A673 (cell line): ENCODE results near the gene GZMM. TPM values are rescaled to one million over a fixed set of nuclear protein-coding genes. Genes with fewer than 3 reads are reported as not detected.

Experiments
- BruUV-seq: library from RNA; stranded (reverse); fragments of 400-500 nt; replicated peaks from 2 replicates; lab custom pipeline; 2021; lab: Mats Ljungman, UMichigan
- CTCF ChIA-PET: fragments of 300-600 bp; sonication (Branson Sonifier 250); formaldehyde crosslinking; loops from one replicate; lab custom pipeline; 2022; ENCODE audit warnings: antibody characterized with exemption; lab: Charles Lee
- POLR2A ChIA-PET: fragments of 300-600 bp; sonication (Branson Sonifier 250); formaldehyde crosslinking; loops from one replicate; lab custom pipeline; 2022; ENCODE audit warnings: antibody characterized with exemption; ENCODE audit not compliant: low non-redundant PET; lab: Charles Lee
- DNase-seq: peaks from one replicate; pipeline ENCODE4 v3.0.0-alpha.2; 2015; ENCODE audit warnings: low spot score
- H3K27ac ChIP-seq: fragments of 200-600 bp; sonication (generic); 2 replicates; pipeline ENCODE4 v1.5.1; 2016; ENCODE audit warnings: mixed run types, low read depth, mild to moderate bottlenecking, mixed read lengths, antibody characterized with exemption, low read length; ENCODE audit not compliant: poor library complexity, severe bottlenecking
- H3K27me3 ChIP-seq: fragments of 200-600 bp; sonication (generic); replicated peaks from 2 replicates; pipeline ENCODE4 v1.6.1; 2017; ENCODE audit warnings: mixed run types, low read depth, mild to moderate bottlenecking, mixed read lengths, antibody characterized with exemption, low read length; ENCODE audit not compliant: insufficient read depth, poor library complexity
- H3K36me3 ChIP-seq: fragments of 200-600 bp; sonication (generic); 2 replicates; pipeline ENCODE4 v1.6.1; 2016; ENCODE audit warnings: mixed run types, mild to moderate bottlenecking, mixed read lengths, antibody characterized with exemption, low read length; ENCODE audit not compliant: insufficient read depth, poor library complexity, severe bottlenecking
- H3K4me1 ChIP-seq: fragments of 200-600 bp; sonication (generic); 2 replicates; pipeline ENCODE4 v1.6.1; 2017; ENCODE audit warnings: mixed run types, mild to moderate bottlenecking, mixed read lengths, antibody characterized with exemption, low read length; ENCODE audit not compliant: insufficient read depth, poor library complexity, severe bottlenecking
- H3K4me3 ChIP-seq: fragments of 200-600 bp; sonication (generic); 2 replicates; pipeline ENCODE4 v1.5.1; 2016; ENCODE audit warnings: low read depth, mixed run types, mild to moderate bottlenecking, mixed read lengths, low read length; ENCODE audit not compliant: poor library complexity, severe bottlenecking
- H3K9me3 ChIP-seq: fragments of 200-600 bp; sonication (generic); 2 replicates; pipeline ENCODE4 v1.6.1; 2016; ENCODE audit warnings: mixed run types, low read depth, mild to moderate bottlenecking, mixed read lengths, antibody characterized with exemption, low read length; ENCODE audit not compliant: poor library complexity, severe bottlenecking
- EZH2 ChIP-seq: fragments of 200-600 bp; sonication (generic); IDR thresholded peaks from 2 replicates; pipeline ENCODE4 v1.6.1; 2017; ENCODE audit warnings: borderline replicate concordance, low read depth, mild to moderate bottlenecking, mixed read lengths, antibody characterized with exemption, low read length; ENCODE audit not compliant: poor library complexity, severe bottlenecking
- intact Hi-C: fragments of 100-400 bp; cut with micrococcal nuclease; formaldehyde crosslinking; loops from one replicate; pipeline ENCODE4 v1.10.0; 2022; ENCODE audit not compliant: unreplicated experiment
- total RNA-seq: library from RNA; stranded (reverse); gene quantifications from 2 replicates; pipeline ENCODE4 v1.2.3, GENCODE V29; 2021
- TF ChIP-seq, protein P1 (sequence below): fragments of 300-800, 200-600 bp; sonication (generic); conservative IDR thresholded peaks from 2 replicates; pipeline ENCODE4 v1.5.1; 2017; ENCODE audit warnings: low read depth, mild to moderate bottlenecking, antibody characterized with exemption, low read length, moderate library complexity, mixed read lengths

Gene GZMM
- total RNA-seq, 1 experiment from 2014 or later = 2.5 TPM

DNA sequence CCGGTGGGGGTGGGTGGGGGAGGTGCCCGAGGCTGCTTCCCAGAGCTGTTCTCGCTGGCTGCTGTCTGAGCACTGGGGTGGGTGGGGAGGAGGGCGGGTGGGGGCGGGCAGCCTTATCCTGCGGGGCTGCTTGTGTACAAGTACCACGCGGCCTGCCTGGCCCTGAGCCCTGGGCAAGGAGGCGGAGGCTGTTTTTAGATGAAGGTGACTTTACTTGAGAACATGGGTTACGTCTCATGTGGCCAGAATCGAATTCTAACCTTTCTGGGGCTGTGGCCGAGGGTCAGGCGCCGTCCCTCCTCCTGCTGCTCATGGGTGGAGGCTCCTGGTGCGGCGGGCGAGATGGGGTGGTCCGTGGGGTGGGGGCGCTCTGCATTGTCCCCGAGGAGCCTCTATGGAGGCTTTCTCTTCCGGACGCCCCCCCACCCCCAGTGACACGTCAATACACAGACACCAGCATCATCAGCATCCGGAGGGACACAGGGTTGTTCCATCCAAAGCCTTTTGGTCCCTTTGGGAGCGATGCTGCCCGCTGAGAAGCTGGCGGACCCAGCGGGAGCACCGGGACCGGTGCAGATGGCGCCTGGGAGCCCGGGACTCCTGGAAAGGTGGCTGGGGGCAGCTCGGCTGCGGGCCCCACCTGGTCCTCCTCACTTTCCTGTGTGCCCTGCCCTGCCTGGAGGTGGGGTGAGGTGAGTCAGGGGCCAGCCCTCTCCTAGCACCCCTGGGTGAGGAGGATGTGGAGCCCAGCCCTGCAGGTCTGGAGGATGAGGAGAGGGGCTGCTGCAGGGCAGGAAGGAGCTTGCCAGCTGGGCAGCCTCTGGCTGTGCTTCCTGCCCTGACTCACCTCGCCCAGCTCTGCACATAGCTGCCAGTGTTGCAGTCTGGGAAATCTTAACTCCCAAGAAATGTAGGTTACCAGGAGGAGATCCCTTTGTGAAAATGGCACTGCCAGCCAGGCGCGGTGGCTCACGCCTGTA is 32.0 kb downstream of the GZMM start:
- Histone ChIP-seq H3K27ac (peak overlapping the region; percentile 43), H3K4me1 (peaks cover 17% of the 10 kb centered on the region), H3K36me3 (peaks cover 24% of the 10 kb centered on the region), H3K9me3 (no peaks in the 10 kb centered on the region), H3K4me3 (peak overlapping the region; percentile 99), H3K27me3 (no peaks in the 10 kb centered on the region)
- BruUV-seq = no TSS peak
- intact Hi-C loops = no loop called here
- ChIA-PET POLR2A (no interaction called here), CTCF (interaction anchor here (0.7 kb wide), 1 partner anchor 9 kb away, joined by 4 read pairs; no protein-coding TSS in a partner anchor)
- TF ChIP-seq EZH2 = no peak
- TF ChIP-seq, protein P1, sequence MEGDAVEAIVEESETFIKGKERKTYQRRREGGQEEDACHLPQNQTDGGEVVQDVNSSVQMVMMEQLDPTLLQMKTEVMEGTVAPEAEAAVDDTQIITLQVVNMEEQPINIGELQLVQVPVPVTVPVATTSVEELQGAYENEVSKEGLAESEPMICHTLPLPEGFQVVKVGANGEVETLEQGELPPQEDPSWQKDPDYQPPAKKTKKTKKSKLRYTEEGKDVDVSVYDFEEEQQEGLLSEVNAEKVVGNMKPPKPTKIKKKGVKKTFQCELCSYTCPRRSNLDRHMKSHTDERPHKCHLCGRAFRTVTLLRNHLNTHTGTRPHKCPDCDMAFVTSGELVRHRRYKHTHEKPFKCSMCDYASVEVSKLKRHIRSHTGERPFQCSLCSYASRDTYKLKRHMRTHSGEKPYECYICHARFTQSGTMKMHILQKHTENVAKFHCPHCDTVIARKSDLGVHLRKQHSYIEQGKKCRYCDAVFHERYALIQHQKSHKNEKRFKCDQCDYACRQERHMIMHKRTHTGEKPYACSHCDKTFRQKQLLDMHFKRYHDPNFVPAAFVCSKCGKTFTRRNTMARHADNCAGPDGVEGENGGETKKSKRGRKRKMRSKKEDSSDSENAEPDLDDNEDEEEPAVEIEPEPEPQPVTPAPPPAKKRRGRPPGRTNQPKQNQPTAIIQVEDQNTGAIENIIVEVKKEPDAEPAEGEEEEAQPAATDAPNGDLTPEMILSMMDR = no peak
- DNase-seq = no peak

GRCh38 chr19:576768-577438 is 33.0 kb downstream of the GZMM start:
- H3K4me1 ChIP-seq = peaks cover 17% of the 10 kb centered on the region
- no peaks in the 10 kb centered on the region for H3K27me3 ChIP-seq
- DNase-seq = no peak
- H3K36me3 ChIP-seq = peaks cover 34% of the 10 kb centered on the region
- no peaks in the 10 kb centered on the region for H3K9me3 ChIP-seq
- CTCF ChIA-PET = no interaction called here
- TF ChIP-seq, protein P1 = no peak
- no peak for TF ChIP-seq EZH2
- intact Hi-C loops = no loop called here
- no TSS peak for BruUV-seq
- POLR2A ChIA-PET = no interaction called here
- H3K4me3 ChIP-seq = no peak overlapping the region
- peak overlapping the region; percentile 8 for H3K27ac ChIP-seq

GRCh38 chr19:577439-578392 is 33.9 kb downstream of the GZMM start:
- H3K36me3 ChIP-seq = peaks cover 40% of the 10 kb centered on the region
- H3K27ac ChIP-seq = peak overlapping the region; percentile 23
- TF ChIP-seq, protein P1 = no peak
- TF ChIP-seq EZH2 = no peak
- POLR2A ChIA-PET = no interaction called here
- BruUV-seq = no TSS peak
- CTCF ChIA-PET = no interaction called here
- intact Hi-C loops = no loop called here
- H3K4me3 ChIP-seq = no peak overlapping the region
- H3K27me3 ChIP-seq = no peaks in the 10 kb centered on the region
- DNase-seq = no peak
- peaks cover 17% of the 10 kb centered on the region for H3K4me1 ChIP-seq
- H3K9me3 ChIP-seq = no peaks in the 10 kb centered on the region
